Kidney (tissue), 14 donors: ENCODE data around the gene ASB6. TPM values are rescaled to one million over a fixed set of nuclear protein-coding genes. Genes with fewer than 3 reads are reported as not detected.

Experiments used
- DNase-seq, 5 donors: peaks; one replicate each; pipeline ENCODE4 v3.0.0-alpha.2; 2013 to 2020
- FAIRE-seq: peaks from 2 replicates; lab custom pipeline; 2012; peaks lifted over from hg19 to GRCh38; lab: Jason Lieb, UNC
- H3K27ac ChIP-seq, 2 donors: one replicate each; pipeline ENCODE4 v1.7.0; 2013; ENCODE audit warnings: low read depth in 2 of 2, low read length in 2 of 2, inconsistent platforms in 1 of 2
- H3K27me3 ChIP-seq: one replicate; pipeline ENCODE4 v1.7.1; 2013; ENCODE audit warnings: low read length, inconsistent platforms; ENCODE audit not compliant: control insufficient read depth, insufficient read depth
- H3K36me3 ChIP-seq, 3 donors: one replicate each; pipeline versions ENCODE4 v1.7.0 to v1.7.1; 2013; ENCODE audit warnings: low read length in 3 of 3, control low read depth in 1 of 3, inconsistent platforms in 1 of 3; ENCODE audit not compliant: insufficient read depth in 3 of 3, control insufficient read depth in 2 of 3
- H3K4me1 ChIP-seq, 3 donors: one replicate each; pipeline versions ENCODE4 v1.7.0 to v1.7.1; 2013; ENCODE audit warnings: low read length in 3 of 3, inconsistent platforms in 1 of 3, low read depth in 1 of 3; ENCODE audit not compliant: control insufficient read depth in 2 of 3, insufficient read depth in 2 of 3
- H3K4me3 ChIP-seq, 3 donors: one replicate each; pipeline versions ENCODE4 v1.7.0 to v1.8.1; 2013; ENCODE audit warnings: low read length in 3 of 3, control low read depth in 1 of 3, inconsistent platforms in 1 of 3
- H3K9ac ChIP-seq, 3 donors: one replicate each; pipeline versions ENCODE4 v1.7.0 to v1.7.1; 2013; ENCODE audit warnings: low read length in 3 of 3, control low read depth in 1 of 3, inconsistent platforms in 1 of 3
- H3K9me3 ChIP-seq, 3 donors: one replicate each; pipeline versions ENCODE4 v1.7.0 to v1.7.1; 2013; ENCODE audit warnings: low read length in 3 of 3, control low read depth in 1 of 3, inconsistent platforms in 1 of 3; ENCODE audit not compliant: control insufficient read depth in 2 of 3, insufficient read depth in 1 of 3
- intact Hi-C: fragments of 100-400 bp; cut with DNase I; formaldehyde crosslinking; loops from one replicate; pipeline ENCODE4 v1.11.1; 2022
- polyA plus RNA-seq: library from polyadenylated mRNA; stranded (reverse); fragments of 350-450 nt; fragmentation: Illumina TruSeq; extraction: RNeasy Lipid Tissue Mini Kit (QIAGEN cat#74804); gene quantifications from one replicate; pipeline ENCODE4 v1.2.3, GENCODE V29; 2014; ENCODE audit warnings: low read depth, low replicate concordance; ENCODE audit not compliant: insufficient read depth
- total RNA-seq: library from RNA; stranded (reverse); fragmentation: NEBNext Ultra II Directional; extraction: Animal tissue kit (Norgen Biotek cat#: 25700); gene quantifications from one replicate; pipeline ENCODE4 v1.2.1, GENCODE V29; 2021
- TF ChIP-seq, protein P1 (sequence below): IDR thresholded peaks from 3 replicates; pipeline ENCODE4 v1.5.1; 2012; ENCODE audit warnings: mild to moderate bottlenecking, moderate library complexity, borderline replicate concordance; ENCODE audit not compliant: insufficient read depth; ENCODE audit errors: extremely low read depth
- donor health status: control.
- donor health status: control.
- donor health status: control.
- donor health status: control.
- donor health status: control.
- donor health status: DM: yes; HTN: yes; CAD: no.
- donor health status: Normal renal cell carcinoma (clear cell type).

ASB6 gene
- total and polyA plus RNA-seq, 2 donors from 2014 or later: 18.1 to 22.5 TPM

GRCh38 chr9:129686736-129687135, 44.8 kb upstream of the ASB6 start:
- Histone ChIP-seq H3K9ac (no peak overlapping the region), H3K27me3 (no peaks in the 10 kb centered on the region), H3K4me1 (no peaks in the 10 kb centered on the region), H3K4me3 (no peak overlapping the region), H3K36me3 (no peaks in the 10 kb centered on the region), H3K9me3 (no peaks in the 10 kb centered on the region), H3K27ac (no peak overlapping the region)
- TF ChIP-seq, protein P1, sequence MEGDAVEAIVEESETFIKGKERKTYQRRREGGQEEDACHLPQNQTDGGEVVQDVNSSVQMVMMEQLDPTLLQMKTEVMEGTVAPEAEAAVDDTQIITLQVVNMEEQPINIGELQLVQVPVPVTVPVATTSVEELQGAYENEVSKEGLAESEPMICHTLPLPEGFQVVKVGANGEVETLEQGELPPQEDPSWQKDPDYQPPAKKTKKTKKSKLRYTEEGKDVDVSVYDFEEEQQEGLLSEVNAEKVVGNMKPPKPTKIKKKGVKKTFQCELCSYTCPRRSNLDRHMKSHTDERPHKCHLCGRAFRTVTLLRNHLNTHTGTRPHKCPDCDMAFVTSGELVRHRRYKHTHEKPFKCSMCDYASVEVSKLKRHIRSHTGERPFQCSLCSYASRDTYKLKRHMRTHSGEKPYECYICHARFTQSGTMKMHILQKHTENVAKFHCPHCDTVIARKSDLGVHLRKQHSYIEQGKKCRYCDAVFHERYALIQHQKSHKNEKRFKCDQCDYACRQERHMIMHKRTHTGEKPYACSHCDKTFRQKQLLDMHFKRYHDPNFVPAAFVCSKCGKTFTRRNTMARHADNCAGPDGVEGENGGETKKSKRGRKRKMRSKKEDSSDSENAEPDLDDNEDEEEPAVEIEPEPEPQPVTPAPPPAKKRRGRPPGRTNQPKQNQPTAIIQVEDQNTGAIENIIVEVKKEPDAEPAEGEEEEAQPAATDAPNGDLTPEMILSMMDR: no peak
- intact Hi-C loops: no loop called here
- no peak for FAIRE-seq
- no peak for DNase-seq

GRCh38 chr9:129685933-129686259, 43.9 kb upstream of the ASB6 start:
- no peaks in the 10 kb centered on the region for H3K36me3 ChIP-seq
- DNase-seq (no peak), FAIRE-seq (no peak)
- no peak overlapping the region for H3K4me3 ChIP-seq
- intact Hi-C loops: no loop called here
- no peak overlapping the region for H3K9ac ChIP-seq
- no peaks in the 10 kb centered on the region for H3K9me3 ChIP-seq
- H3K27me3 ChIP-seq: no peaks in the 10 kb centered on the region
- no peak overlapping the region for H3K27ac ChIP-seq
- H3K4me1 ChIP-seq: no peaks in the 10 kb centered on the region
- TF ChIP-seq, protein P1: no peak

GRCh38 chr9:129685220-129685932, 43.4 kb upstream of the ASB6 start:
- H3K4me1 ChIP-seq: no peaks in the 10 kb centered on the region
- no peak for FAIRE-seq
- H3K27me3 ChIP-seq: no peaks in the 10 kb centered on the region
- H3K9me3 ChIP-seq: no peaks in the 10 kb centered on the region
- no peak overlapping the region for H3K27ac ChIP-seq
- H3K9ac ChIP-seq: no peak overlapping the region
- intact Hi-C loops: no loop called here
- no peaks in the 10 kb centered on the region for H3K36me3 ChIP-seq
- no peak for DNase-seq
- TF ChIP-seq, protein P1: no peak
- no peak overlapping the region for H3K4me3 ChIP-seq

DNA sequence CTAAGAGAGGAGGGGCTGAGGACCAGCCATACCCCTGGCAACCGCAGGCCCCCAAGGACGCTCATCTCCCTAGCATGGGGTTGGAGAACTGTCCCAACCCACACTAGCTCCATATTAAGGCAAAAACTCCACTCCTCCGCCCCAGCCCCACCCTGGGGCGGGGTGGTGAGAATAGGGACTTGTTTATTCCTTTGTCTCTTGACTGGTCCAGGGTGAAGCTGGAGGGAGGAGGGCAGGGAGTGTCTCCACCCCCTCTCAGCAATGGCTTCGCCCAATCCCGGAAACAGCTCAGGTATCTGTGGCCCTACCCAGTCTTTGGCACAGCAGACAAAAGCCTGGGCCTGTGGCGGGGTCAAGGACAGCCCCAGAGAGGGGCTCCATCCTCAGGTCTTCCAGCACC, 40.4 kb upstream of the ASB6 start:
- FAIRE-seq: no peak
- no peaks in the 10 kb centered on the region for H3K36me3 ChIP-seq
- H3K9me3 ChIP-seq: no peaks in the 10 kb centered on the region
- TF ChIP-seq, protein P1: no peak
- intact Hi-C loops: no loop called here
- no peak overlapping the region for H3K4me3 ChIP-seq
- no peaks in the 10 kb centered on the region for H3K27me3 ChIP-seq
- H3K4me1 ChIP-seq: no peaks in the 10 kb centered on the region
- DNase-seq: no peak
- no peak overlapping the region for H3K27ac ChIP-seq
- no peak overlapping the region for H3K9ac ChIP-seq
